HG03196 (cell line): Measurements from ENCODE around the gene ZNF580.

Source experiments
- ATAC-seq: cut with Tn5 transposase; IDR thresholded peaks from one replicate; pipeline ENCODE4 v1.9.1; 2021; ENCODE audit not compliant: unreplicated experiment

Gene ZNF580

GRCh38 chr19:55658846-55659459, 18.2 kb downstream of the ZNF580 start:
- no peak for ATAC-seq

- no peak for ATAC-seq
Observed at GRCh38 chr19:55659822-55660221, 19.0 kb downstream of the ZNF580 start.

- no peak for ATAC-seq
Observed at GRCh38 chr19:55660404-55660803, 19.6 kb downstream of the ZNF580 start.

GRCh38 chr19:55660991-55661390, 20.2 kb downstream of the ZNF580 start:
- no peak for ATAC-seq

GRCh38 chr19:55661826-55662225, 21.0 kb downstream of the ZNF580 start:
- no peak for ATAC-seq

- no peak for ATAC-seq
Observed at GRCh38 chr19:55663846-55664536, 23.2 kb downstream of the ZNF580 start.

- ATAC-seq = no peak
Observed at GRCh38 chr19:55666343-55667005, 25.7 kb downstream of the ZNF580 start.

- ATAC-seq = no peak
Observed at GRCh38 chr19:55667006-55667381, 26.2 kb downstream of the ZNF580 start.

- no peak for ATAC-seq
Observed at GRCh38 chr19:55667511-55667910, 26.7 kb downstream of the ZNF580 start.

GRCh38 chr19:55667958-55668357, 27.2 kb downstream of the ZNF580 start:
- no peak for ATAC-seq

GRCh38 chr19:55668603-55669348, 28.0 kb downstream of the ZNF580 start:
- no peak for ATAC-seq

GRCh38 chr19:55669418-55670279, 28.8 kb downstream of the ZNF580 start:
- ATAC-seq = no peak

- ATAC-seq = no peak
Observed at GRCh38 chr19:55670280-55671053, 29.7 kb downstream of the ZNF580 start.

- ATAC-seq = no peak
Observed at GRCh38 chr19:55671054-55671378, 30.2 kb downstream of the ZNF580 start.

GRCh38 chr19:55672418-55672817, 31.6 kb downstream of the ZNF580 start:
- ATAC-seq = no peak

- no peak for ATAC-seq
Observed at GRCh38 chr19:55673465-55673864, 32.7 kb downstream of the ZNF580 start.

- no peak for ATAC-seq
Observed at GRCh38 chr19:55673889-55674288, 33.1 kb downstream of the ZNF580 start.

GRCh38 chr19:55674459-55674840, 33.6 kb downstream of the ZNF580 start:
- no peak for ATAC-seq

- peak; percentile 59 for ATAC-seq
Observed at GRCh38 chr19:55674841-55675660, 34.2 kb downstream of the ZNF580 start, which contains the start of gene EPN1. Gene EPN1 (plus strand): TSS chr19:55675226. CDS start chr19:55678628, 3,402 bp downstream.
